ENCODE results near the gene ANGPTL4. TPM values are rescaled to one million over a fixed set of nuclear protein-coding genes. Genes with fewer than 3 reads are reported as not detected.

ANGPTL4 gene
- total and polyA plus RNA-seq, 2 of the 13 experiments (the other 11 are each of a cell fraction or from before 2014, with no cell fraction given), result 0.80 to 21.7 TPM

DNA sequence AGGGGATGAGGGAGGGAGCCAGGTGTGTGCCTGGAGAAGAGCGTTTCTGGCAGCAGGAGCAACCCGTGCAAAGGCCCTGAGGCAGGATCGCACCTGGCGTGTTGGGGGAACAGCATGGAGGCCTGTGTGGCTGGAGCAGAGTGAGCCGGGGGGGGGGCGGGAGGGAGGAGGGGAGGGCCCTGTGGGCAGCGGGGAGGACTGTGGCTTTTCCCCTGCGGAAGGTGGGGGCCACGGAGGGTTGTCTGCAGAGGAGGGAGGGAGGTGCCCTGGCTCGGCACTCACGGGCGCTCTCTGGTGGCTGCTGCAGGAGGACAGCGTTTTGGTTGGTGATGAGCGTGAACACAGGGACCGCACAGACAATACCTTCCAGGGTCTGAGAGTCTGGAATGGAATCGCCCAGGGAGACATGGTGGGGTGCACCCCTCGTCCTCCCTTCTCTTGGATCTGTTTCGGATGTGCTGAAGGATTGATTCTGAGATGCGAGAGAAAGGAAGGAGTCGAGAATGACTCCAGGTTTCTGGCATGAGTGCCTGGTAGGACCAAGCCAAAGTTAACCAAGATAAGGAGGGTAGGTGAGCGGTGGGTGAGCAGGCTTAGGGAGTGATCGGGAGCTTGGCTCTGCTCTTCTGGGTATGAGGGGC is 32.7 kb downstream of the ANGPTL4 start (continued):
- TF ChIP-seq, protein P1, sequence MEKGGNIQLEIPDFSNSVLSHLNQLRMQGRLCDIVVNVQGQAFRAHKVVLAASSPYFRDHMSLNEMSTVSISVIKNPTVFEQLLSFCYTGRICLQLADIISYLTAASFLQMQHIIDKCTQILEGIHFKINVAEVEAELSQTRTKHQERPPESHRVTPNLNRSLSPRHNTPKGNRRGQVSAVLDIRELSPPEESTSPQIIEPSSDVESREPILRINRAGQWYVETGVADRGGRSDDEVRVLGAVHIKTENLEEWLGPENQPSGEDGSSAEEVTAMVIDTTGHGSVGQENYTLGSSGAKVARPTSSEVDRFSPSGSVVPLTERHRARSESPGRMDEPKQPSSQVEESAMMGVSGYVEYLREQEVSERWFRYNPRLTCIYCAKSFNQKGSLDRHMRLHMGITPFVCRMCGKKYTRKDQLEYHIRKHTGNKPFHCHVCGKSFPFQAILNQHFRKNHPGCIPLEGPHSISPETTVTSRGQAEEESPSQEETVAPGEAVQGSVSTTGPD (CRISPR knock-in tag; IDR thresholded peaks at IDR 0.05), result no peak
- no peak for TF ChIP-seq MAF1 (CRISPR knock-in tag; IDR thresholded peaks at IDR 0.05; ENCODE audit: borderline replicate concordance)
- TF ChIP-seq, protein P2, sequence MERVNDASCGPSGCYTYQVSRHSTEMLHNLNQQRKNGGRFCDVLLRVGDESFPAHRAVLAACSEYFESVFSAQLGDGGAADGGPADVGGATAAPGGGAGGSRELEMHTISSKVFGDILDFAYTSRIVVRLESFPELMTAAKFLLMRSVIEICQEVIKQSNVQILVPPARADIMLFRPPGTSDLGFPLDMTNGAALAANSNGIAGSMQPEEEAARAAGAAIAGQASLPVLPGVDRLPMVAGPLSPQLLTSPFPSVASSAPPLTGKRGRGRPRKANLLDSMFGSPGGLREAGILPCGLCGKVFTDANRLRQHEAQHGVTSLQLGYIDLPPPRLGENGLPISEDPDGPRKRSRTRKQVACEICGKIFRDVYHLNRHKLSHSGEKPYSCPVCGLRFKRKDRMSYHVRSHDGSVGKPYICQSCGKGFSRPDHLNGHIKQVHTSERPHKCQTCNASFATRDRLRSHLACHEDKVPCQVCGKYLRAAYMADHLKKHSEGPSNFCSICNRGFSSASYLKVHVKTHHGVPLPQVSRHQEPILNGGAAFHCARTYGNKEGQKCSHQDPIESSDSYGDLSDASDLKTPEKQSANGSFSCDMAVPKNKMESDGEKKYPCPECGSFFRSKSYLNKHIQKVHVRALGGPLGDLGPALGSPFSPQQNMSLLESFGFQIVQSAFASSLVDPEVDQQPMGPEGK (CRISPR knock-in tag; IDR thresholded peaks at IDR 0.05), result peak; percentile 87
- no peak for TF ChIP-seq FOXK1 (CRISPR knock-in tag; IDR thresholded peaks at IDR 0.05; ENCODE audit: borderline replicate concordance, low read depth)
- no peak for TF ChIP-seq KLF16 (CRISPR knock-in tag; IDR thresholded peaks at IDR 0.05)
- TF ChIP-seq KLF15 (CRISPR knock-in tag; IDR thresholded peaks at IDR 0.05; ENCODE audit: borderline replicate concordance), result no peak
- TF ChIP-seq TCF7L2 (IDR thresholded peaks at IDR 0.05; ENCODE audit: low read depth, low read length), result no peak
- peak; percentile 94 for TF ChIP-seq ZBTB38 (CRISPR knock-in tag; IDR thresholded peaks at IDR 0.05)
- TF ChIP-seq, protein P3, sequence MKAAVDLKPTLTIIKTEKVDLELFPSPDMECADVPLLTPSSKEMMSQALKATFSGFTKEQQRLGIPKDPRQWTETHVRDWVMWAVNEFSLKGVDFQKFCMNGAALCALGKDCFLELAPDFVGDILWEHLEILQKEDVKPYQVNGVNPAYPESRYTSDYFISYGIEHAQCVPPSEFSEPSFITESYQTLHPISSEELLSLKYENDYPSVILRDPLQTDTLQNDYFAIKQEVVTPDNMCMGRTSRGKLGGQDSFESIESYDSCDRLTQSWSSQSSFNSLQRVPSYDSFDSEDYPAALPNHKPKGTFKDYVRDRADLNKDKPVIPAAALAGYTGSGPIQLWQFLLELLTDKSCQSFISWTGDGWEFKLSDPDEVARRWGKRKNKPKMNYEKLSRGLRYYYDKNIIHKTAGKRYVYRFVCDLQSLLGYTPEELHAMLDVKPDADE (CRISPR knock-in tag; IDR thresholded peaks at IDR 0.05), result no peak
- no peak for TF ChIP-seq YEATS2 (CRISPR knock-in tag; IDR thresholded peaks at IDR 0.05; ENCODE audit: borderline replicate concordance)
- no peak for TF ChIP-seq CHD4 (IDR thresholded peaks at IDR 0.05; ENCODE audit: borderline replicate concordance, low read length)
- no peak for TF ChIP-seq NAIF1 (CRISPR knock-in tag; IDR thresholded peaks at IDR 0.05; ENCODE audit: borderline replicate concordance)
- TF ChIP-seq, protein P4, sequence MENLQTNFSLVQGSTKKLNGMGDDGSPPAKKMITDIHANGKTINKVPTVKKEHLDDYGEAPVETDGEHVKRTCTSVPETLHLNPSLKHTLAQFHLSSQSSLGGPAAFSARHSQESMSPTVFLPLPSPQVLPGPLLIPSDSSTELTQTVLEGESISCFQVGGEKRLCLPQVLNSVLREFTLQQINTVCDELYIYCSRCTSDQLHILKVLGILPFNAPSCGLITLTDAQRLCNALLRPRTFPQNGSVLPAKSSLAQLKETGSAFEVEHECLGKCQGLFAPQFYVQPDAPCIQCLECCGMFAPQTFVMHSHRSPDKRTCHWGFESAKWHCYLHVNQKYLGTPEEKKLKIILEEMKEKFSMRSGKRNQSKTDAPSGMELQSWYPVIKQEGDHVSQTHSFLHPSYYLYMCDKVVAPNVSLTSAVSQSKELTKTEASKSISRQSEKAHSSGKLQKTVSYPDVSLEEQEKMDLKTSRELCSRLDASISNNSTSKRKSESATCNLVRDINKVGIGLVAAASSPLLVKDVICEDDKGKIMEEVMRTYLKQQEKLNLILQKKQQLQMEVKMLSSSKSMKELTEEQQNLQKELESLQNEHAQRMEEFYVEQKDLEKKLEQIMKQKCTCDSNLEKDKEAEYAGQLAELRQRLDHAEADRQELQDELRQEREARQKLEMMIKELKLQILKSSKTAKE (CRISPR knock-in tag; IDR thresholded peaks at IDR 0.05; ENCODE audit: borderline replicate concordance), result no peak
- TF ChIP-seq, protein P5, sequence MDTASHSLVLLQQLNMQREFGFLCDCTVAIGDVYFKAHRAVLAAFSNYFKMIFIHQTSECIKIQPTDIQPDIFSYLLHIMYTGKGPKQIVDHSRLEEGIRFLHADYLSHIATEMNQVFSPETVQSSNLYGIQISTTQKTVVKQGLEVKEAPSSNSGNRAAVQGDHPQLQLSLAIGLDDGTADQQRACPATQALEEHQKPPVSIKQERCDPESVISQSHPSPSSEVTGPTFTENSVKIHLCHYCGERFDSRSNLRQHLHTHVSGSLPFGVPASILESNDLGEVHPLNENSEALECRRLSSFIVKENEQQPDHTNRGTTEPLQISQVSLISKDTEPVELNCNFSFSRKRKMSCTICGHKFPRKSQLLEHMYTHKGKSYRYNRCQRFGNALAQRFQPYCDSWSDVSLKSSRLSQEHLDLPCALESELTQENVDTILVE (CRISPR knock-in tag; IDR thresholded peaks at IDR 0.05), result no peak
- peak; percentile 85 for TF ChIP-seq ZMYM3 (CRISPR knock-in tag; IDR thresholded peaks at IDR 0.05)
- TF ChIP-seq HNF4G (IDR thresholded peaks at IDR 0.05; ENCODE audit: borderline replicate concordance, low read depth, low read length), result no peak
- TF ChIP-seq HNF4G (CRISPR knock-in tag; IDR thresholded peaks at IDR 0.05; ENCODE audit: borderline replicate concordance, low read depth), result no peak
- no peak for TF ChIP-seq NBN (conservative IDR thresholded peaks at IDR 0.05)
- no peak for TF ChIP-seq ETV5 (CRISPR knock-in tag; IDR thresholded peaks at IDR 0.05; ENCODE audit: borderline replicate concordance)
- TF ChIP-seq ZNF572 (CRISPR knock-in tag; IDR thresholded peaks at IDR 0.05), result no peak
- no peak for TF ChIP-seq NFATC3 (CRISPR knock-in tag; IDR thresholded peaks at IDR 0.05)
- no peak for TF ChIP-seq ZNF232 (CRISPR knock-in tag; IDR thresholded peaks at IDR 0.05; ENCODE audit: borderline replicate concordance)
- TF ChIP-seq ZNF432 (CRISPR knock-in tag; IDR thresholded peaks at IDR 0.05; ENCODE audit: borderline replicate concordance), result no peak
